Activated effector memory CD4-positive, alpha-beta T cell treated with anti-CD3 and anti-CD28 coated beads, Interleukin-2, amount 50 U/mL, for 16 hours (primary cell): Measurements from ENCODE around the gene CDNF.
"Not testable (repeated sequence)": the region's sequence is repeated elsewhere in the genome, so short reads cannot be mapped to it uniquely, and the experiment has no call there.

Experiments
- DNase-seq: peaks from one replicate; pipeline ENCODE4 v3.0.0-alpha.2; 2020

CDNF gene

GRCh38 chr10:14838582-14839304 lies 906 bp upstream of the CDNF start:
- peak; percentile 75 for DNase-seq

- DNase-seq, result no peak
Measured at GRCh38 chr10:14837003-14837756, 657 bp downstream of the CDNF start.

GRCh38 chr10:14836208-14836607 lies 1.6 kb downstream of the CDNF start:
- no peak for DNase-seq

GRCh38 chr10:14833106-14833505 lies 4.7 kb downstream of the CDNF start:
- DNase-seq, result no peak

GRCh38 chr10:14826076-14826829 lies 11.6 kb downstream of the CDNF start:
- no peak for DNase-seq

GRCh38 chr10:14823966-14824365 lies 13.9 kb downstream of the CDNF start:
- no peak for DNase-seq

GRCh38 chr10:14822879-14823755 lies 14.7 kb downstream of the CDNF start:
- peak; percentile 76 for DNase-seq

GRCh38 chr10:14821635-14822375 lies 16.0 kb downstream of the CDNF start:
- DNase-seq, result no peak

GRCh38 chr10:14820775-14821154 lies 17.1 kb downstream of the CDNF start:
- no peak for DNase-seq

- no peak for DNase-seq
Measured at GRCh38 chr10:14820010-14820774, 17.6 kb downstream of the CDNF start.

- DNase-seq, result not testable (repeated sequence)
Measured at GRCh38 chr10:14816717-14817116, 21.1 kb downstream of the CDNF start.

GRCh38 chr10:14815681-14816080 lies 22.2 kb downstream of the CDNF start:
- DNase-seq, result no peak

GRCh38 chr10:14812271-14812670 lies 25.6 kb downstream of the CDNF start:
- no peak for DNase-seq

- no peak for DNase-seq
Measured at GRCh38 chr10:14810969-14811953, 26.6 kb downstream of the CDNF start.

- no peak for DNase-seq
Measured at GRCh38 chr10:14806318-14806717, 31.5 kb downstream of the CDNF start.

- no peak for DNase-seq
Measured at GRCh38 chr10:14803827-14804226, 34.0 kb downstream of the CDNF start.

- no peak for DNase-seq
Measured at GRCh38 chr10:14801723-14802122, 36.1 kb downstream of the CDNF start.

GRCh38 chr10:14800397-14800796 lies 37.4 kb downstream of the CDNF start:
- DNase-seq, result no peak

GRCh38 chr10:14798636-14799035 lies 39.2 kb downstream of the CDNF start:
- no peak for DNase-seq

GRCh38 chr10:14787938-14788337 lies 49.9 kb downstream of the CDNF start:
- no peak for DNase-seq
